ENCODE measurements around the gene TANGO2.

GRCh38 chr22:19989725-19990067 is 31.2 kb upstream of the TANGO2 start:
- TF ChIP-seq CTCF (IDR thresholded peaks at IDR 0.05 in 2 of 3, conservative IDR thresholded peaks at IDR 0.05 in 1 of 3; ENCODE audit: borderline replicate concordance in 1 of 3, insufficient read depth in 1 of 3, low read depth in 2 of 3, low read length in 2 of 3) (no peak), EZH2phosphoT487 (IDR thresholded peaks at IDR 0.05; ENCODE audit: borderline replicate concordance) (no peak), POLR2AphosphoS5 (IDR thresholded peaks at IDR 0.05; ENCODE audit: low read depth, low read length) (no peak), POLR2A (IDR thresholded peaks at IDR 0.05; ENCODE audit: borderline replicate concordance, extremely low read depth, insufficient read depth, insufficient read length) (no peak), RAD21 (IDR thresholded peaks at IDR 0.05; ENCODE audit: low read depth) (no peak), SP1 (IDR thresholded peaks at IDR 0.05; ENCODE audit: low read depth) (no peak), ZNF274 (IDR thresholded peaks at IDR 0.05; ENCODE audit: low read depth, low read length) (no peak), EZH2 (IDR thresholded peaks at IDR 0.05) (no peak), REST (IDR thresholded peaks at IDR 0.05; ENCODE audit: low read depth) (no peak), ZFX (IDR thresholded peaks at IDR 0.05) (no peak), SIN3A (IDR thresholded peaks at IDR 0.05; ENCODE audit: low read depth) (no peak)
- TF ChIP-seq, protein P1, sequence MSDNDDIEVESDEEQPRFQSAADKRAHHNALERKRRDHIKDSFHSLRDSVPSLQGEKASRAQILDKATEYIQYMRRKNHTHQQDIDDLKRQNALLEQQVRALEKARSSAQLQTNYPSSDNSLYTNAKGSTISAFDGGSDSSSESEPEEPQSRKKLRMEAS (IDR thresholded peaks at IDR 0.05), result no peak
- TF ChIP-seq, protein P2, sequence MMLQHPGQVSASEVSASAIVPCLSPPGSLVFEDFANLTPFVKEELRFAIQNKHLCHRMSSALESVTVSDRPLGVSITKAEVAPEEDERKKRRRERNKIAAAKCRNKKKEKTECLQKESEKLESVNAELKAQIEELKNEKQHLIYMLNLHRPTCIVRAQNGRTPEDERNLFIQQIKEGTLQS (IDR thresholded peaks at IDR 0.05), result no peak

Data from HCT116 (cell line).